Epithelial cell of prostate (primary cell): ENCODE measurements around the gene SPINDOC.
"Not testable (repeated sequence)": the region's sequence is repeated elsewhere in the genome, so short reads cannot be mapped to it uniquely, and the experiment has no call there.

Source experiments
- DNase-seq: peaks from one replicate; pipeline ENCODE4 v3.0.0-alpha.2; 2011; ENCODE audit warnings: low read depth, low spot score
- H3K27ac ChIP-seq: fragments of 450-650 bp; 2 replicates; pipeline ENCODE4 v1.5.1; 2017; ENCODE audit warnings: mild to moderate bottlenecking

SPINDOC gene

GRCh38 chr11:63783925-63784592 is 29.2 kb upstream of the SPINDOC start:
- no peak for DNase-seq
- H3K27ac ChIP-seq, result no peak overlapping the region

- no peak for DNase-seq
- H3K27ac ChIP-seq, result no peak overlapping the region
Observed at GRCh38 chr11:63785823-63786222, 27.4 kb upstream of the SPINDOC start.

GRCh38 chr11:63791495-63792167 is 21.6 kb upstream of the SPINDOC start:
- DNase-seq, result no peak
- no peak overlapping the region for H3K27ac ChIP-seq

- DNase-seq, result no peak
- no peak overlapping the region for H3K27ac ChIP-seq
Observed at GRCh38 chr11:63793161-63793560, 20.1 kb upstream of the SPINDOC start.

GRCh38 chr11:63795066-63795465 is 18.2 kb upstream of the SPINDOC start:
- DNase-seq, result no peak
- H3K27ac ChIP-seq, result no peak overlapping the region

- H3K27ac ChIP-seq, result no peak overlapping the region
- DNase-seq, result no peak
Observed at GRCh38 chr11:63800921-63801320, 12.3 kb upstream of the SPINDOC start.

- H3K27ac ChIP-seq, result peak overlapping the region; percentile 57
- peak; percentile 63 for DNase-seq
Observed at GRCh38 chr11:63802637-63803414, 10.4 kb upstream of the SPINDOC start.

GRCh38 chr11:63804259-63804658 is 9.0 kb upstream of the SPINDOC start:
- peak; percentile 88 for DNase-seq

GRCh38 chr11:63805844-63806415 is 7.3 kb upstream of the SPINDOC start:
- no peak for DNase-seq
- no peak overlapping the region for H3K27ac ChIP-seq

More at GRCh38 chr11:63804259-63804658, 9.0 kb upstream of the SPINDOC start:
- peak overlapping the region; percentile 57 for H3K27ac ChIP-seq

GRCh38 chr11:63810383-63810782 is 2.9 kb upstream of the SPINDOC start:
- not testable (repeated sequence) for H3K27ac ChIP-seq, DNase-seq

- no peak for DNase-seq
Observed at GRCh38 chr11:63811522-63811921, 1.7 kb upstream of the SPINDOC start.

GRCh38 chr11:63813563-63814382 is 517 bp downstream of the SPINDOC start:
- no peak for DNase-seq
- peak overlapping the region; percentile 6 for H3K27ac ChIP-seq

More at GRCh38 chr11:63811522-63811921, 1.7 kb upstream of the SPINDOC start:
- no peak overlapping the region for H3K27ac ChIP-seq

GRCh38 chr11:63814383-63814736 is 1.1 kb downstream of the SPINDOC start:
- no peak overlapping the region for H3K27ac ChIP-seq
- DNase-seq, result no peak

- no peak overlapping the region for H3K27ac ChIP-seq
- no peak for DNase-seq
Observed at GRCh38 chr11:63816166-63816565, 2.9 kb downstream of the SPINDOC start.

- no peak overlapping the region for H3K27ac ChIP-seq
- no peak for DNase-seq
Observed at GRCh38 chr11:63816732-63817131, 3.5 kb downstream of the SPINDOC start.

GRCh38 chr11:63817758-63818498 is 4.7 kb downstream of the SPINDOC start:
- no peak overlapping the region for H3K27ac ChIP-seq
- no peak for DNase-seq

- H3K27ac ChIP-seq, result no peak overlapping the region
- DNase-seq, result no peak
Observed at GRCh38 chr11:63818609-63819008, 5.4 kb downstream of the SPINDOC start.

- peak; percentile 20 for DNase-seq
- peak overlapping the region; percentile 40 for H3K27ac ChIP-seq
Observed at GRCh38 chr11:63821411-63821810, 8.2 kb downstream of the SPINDOC start.

- H3K27ac ChIP-seq, result no peak overlapping the region
- no peak for DNase-seq
Observed at GRCh38 chr11:63826471-63827190, 13.4 kb downstream of the SPINDOC start.
